NCI-H146 treated with DMSO at 0.1 percent for 48 hours (cell line): ENCODE measurements around the gene MAP1LC3B.

Source experiments
- DNase-seq: peaks from one replicate; lab custom pipeline; 2025; ENCODE audit not compliant: unreplicated experiment; lab: John Stamatoyannopoulos, UW

The MAP1LC3B gene

GRCh38 chr16:87391950-87392820 lies at the start of gene MAP1LC3B:
TSS of gene MAP1LC3B (plus strand) at chr16:87392336. CDS start at chr16:87392428, 92 bp downstream.
- DNase-seq: peak; percentile 74

- no peak for DNase-seq
These were observed 49.6 kb upstream of the MAP1LC3B start for GRCh38 chr16:87342504-87342903.

GRCh38 chr16:87342978-87343752 lies 49.0 kb upstream of the MAP1LC3B start:
- DNase-seq: no peak

GRCh38 chr16:87343753-87344050 lies 48.4 kb upstream of the MAP1LC3B start:
- DNase-seq: no peak

- DNase-seq: no peak
These were observed 47.8 kb upstream of the MAP1LC3B start for GRCh38 chr16:87344165-87344930.

- DNase-seq: no peak
These were observed 47.1 kb upstream of the MAP1LC3B start for GRCh38 chr16:87344931-87345631.

GRCh38 chr16:87345726-87346424 lies 46.3 kb upstream of the MAP1LC3B start:
- DNase-seq: no peak

- DNase-seq: no peak
These were observed 45.5 kb upstream of the MAP1LC3B start for GRCh38 chr16:87346517-87347060.

- DNase-seq: no peak
These were observed 44.1 kb upstream of the MAP1LC3B start for GRCh38 chr16:87347932-87348615.

GRCh38 chr16:87348616-87349157 lies 43.4 kb upstream of the MAP1LC3B start:
- DNase-seq: no peak

- no peak for DNase-seq
These were observed 42.1 kb upstream of the MAP1LC3B start for GRCh38 chr16:87350031-87350430.

- no peak for DNase-seq
These were observed 41.3 kb upstream of the MAP1LC3B start for GRCh38 chr16:87350681-87351319.

- DNase-seq: no peak
These were observed 40.8 kb upstream of the MAP1LC3B start for GRCh38 chr16:87351320-87351698.

- DNase-seq: no peak
These were observed 39.3 kb upstream of the MAP1LC3B start for GRCh38 chr16:87352818-87353217.

GRCh38 chr16:87353613-87354012 lies 38.5 kb upstream of the MAP1LC3B start:
- DNase-seq: no peak

- no peak for DNase-seq
These were observed 35.7 kb upstream of the MAP1LC3B start for GRCh38 chr16:87356491-87356853.

GRCh38 chr16:87358250-87358649 lies 33.9 kb upstream of the MAP1LC3B start:
- DNase-seq: no peak

GRCh38 chr16:87358696-87359095 lies 33.4 kb upstream of the MAP1LC3B start:
- DNase-seq: no peak

- DNase-seq: no peak
These were observed 33.0 kb upstream of the MAP1LC3B start for GRCh38 chr16:87359121-87359520.
